Retinal pigment epithelial cell (primary cell): ENCODE measurements around the gene CTAG1A.
"Not testable (repeated sequence)": the region's sequence is repeated elsewhere in the genome, so short reads cannot be mapped to it uniquely, and the experiment has no call there.

Experiments
- DNase-seq: peaks from one replicate; pipeline ENCODE4 v3.0.0-alpha.2; 2010; ENCODE audit warnings: low read depth
- H3K4me3 ChIP-seq: 2 replicates; pipeline ENCODE4 v1.5.1; 2011; ENCODE audit warnings: mild to moderate bottlenecking, low read length, control low read depth, moderate library complexity
- CTCF ChIP-seq: conservative IDR thresholded peaks from 2 replicates; pipeline ENCODE4 v1.5.1; 2011; ENCODE audit warnings: low read depth, low read length, control low read depth, inconsistent platforms

Gene CTAG1A

DNA sequence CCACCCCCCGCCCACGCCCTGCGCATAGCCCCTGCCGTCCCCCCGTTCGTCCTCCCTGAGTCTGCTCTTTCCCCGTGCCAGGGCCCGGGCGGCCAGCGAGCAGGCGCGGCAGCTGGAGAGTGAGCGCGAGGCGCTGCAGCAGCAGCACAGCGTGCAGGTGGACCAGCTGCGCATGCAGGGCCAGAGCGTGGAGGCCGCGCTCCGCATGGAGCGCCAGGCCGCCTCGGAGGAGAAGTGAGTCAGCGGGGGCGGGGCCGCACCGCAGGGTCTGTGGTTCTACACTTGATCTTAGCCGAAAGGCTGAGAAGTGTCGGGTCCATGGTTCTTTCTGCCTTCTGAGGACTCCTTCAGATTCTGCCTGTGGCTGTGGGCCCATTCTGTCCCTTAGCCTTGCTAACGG is 24.6 kb upstream of the CTAG1A start:
- DNase-seq, H3K4me3 ChIP-seq: not testable (repeated sequence)

DNA sequence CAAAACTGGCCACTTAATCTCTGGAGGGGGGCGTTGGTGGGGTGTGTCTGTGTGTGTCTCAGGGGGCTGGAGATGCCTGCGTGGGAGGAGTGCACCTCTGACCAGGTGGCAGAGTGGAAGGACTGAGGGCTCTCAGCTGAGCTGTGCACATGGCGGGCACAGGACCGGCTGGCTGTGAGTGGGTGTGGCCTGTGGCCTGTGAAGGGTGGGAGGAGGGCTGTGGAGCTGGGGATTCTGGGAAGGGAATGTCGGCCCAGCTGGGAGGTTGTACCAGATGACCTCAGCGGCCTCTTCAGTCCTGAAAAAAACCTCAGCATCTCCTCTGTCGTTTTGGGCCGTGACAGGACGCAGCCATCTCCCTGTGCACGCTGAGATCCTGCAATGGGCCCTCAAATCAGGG is 22.6 kb upstream of the CTAG1A start:
- not testable (repeated sequence) for H3K4me3 ChIP-seq, DNase-seq

DNA sequence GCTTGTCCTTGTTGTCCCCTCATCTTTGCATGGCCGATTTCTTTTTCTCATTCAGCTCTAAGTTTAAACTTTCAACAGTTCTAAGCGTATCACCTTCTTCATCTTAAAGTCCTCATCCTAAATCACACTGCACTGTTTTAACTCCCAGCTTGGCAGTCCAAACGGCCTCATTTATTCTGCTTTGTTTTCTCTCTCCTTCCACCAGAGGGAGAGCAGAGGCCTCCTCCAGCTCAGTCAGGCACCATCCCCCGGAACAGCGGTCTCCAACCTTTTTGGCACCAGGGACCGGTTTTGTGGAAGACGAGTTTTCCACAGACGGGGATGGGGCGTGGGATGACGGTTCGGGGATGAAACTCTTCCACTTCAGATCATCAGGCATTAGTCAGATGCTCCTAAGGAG is 14.6 kb upstream of the CTAG1A start:
- H3K4me3 ChIP-seq, DNase-seq: not testable (repeated sequence)

DNA sequence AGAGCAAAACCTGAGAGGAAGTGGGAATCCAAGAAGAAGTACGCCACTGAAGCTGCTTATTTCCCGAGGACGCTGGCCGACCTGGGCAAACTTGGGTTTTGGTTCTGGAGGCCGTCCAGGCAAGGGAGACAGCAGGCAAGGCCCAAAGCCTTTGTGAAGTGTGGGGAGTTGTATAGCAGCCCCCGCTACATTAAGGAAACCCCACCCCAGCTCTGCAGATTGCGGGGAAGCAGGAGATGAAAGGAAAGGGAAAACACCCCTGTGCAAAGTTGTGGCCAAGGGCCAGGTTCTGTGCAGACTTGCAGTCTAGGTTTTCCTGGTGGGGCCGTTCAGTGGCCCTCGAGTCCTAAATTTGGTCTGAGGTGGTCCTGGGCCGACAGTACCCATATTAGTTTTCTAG is 11.9 kb upstream of the CTAG1A start:
- not testable (repeated sequence) for DNase-seq, H3K4me3 ChIP-seq

DNA sequence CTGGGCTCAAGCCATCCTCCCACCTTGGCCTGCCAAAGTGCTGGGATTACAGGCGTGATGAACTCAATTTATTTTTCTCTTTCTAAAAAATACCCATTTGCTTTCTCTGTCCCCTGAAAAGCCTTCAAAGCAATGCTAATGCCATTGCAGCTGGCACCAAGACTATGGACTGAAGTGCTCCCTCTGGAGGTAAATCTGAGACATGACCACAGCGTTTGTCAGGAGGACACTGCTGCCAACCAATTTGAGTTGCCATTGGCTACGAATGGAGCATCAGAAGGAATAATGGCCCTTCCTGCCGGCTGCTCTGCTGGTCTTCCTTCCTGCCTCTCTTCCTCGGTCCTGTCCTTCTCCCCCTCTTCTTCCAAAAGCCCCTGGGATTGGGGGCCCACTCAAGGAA is 9.9 kb upstream of the CTAG1A start:
- DNase-seq, H3K4me3 ChIP-seq: not testable (repeated sequence)

GRCh38 chrX:154582994-154583393 is 1.9 kb upstream of the CTAG1A start:
- DNase-seq, H3K4me3 ChIP-seq: not testable (repeated sequence)

DNA sequence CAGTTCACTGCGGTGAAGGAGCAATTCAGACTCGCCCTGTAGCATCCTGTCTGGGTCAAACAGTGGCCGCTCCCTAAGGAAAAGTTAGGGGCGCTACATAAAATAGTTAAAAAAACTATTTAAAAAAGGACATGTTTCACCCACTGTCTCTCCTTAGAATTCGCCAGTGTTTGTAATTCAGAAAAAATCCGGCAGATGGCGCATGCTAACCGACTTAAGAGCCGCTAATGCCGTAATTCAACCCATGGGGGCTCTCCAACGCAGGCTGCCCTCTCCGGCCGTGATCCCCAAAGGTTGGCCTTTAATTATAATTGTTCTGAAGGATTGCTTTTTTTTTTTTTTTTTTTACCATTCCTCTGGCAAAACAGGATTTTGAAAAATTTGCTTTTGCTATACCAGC is 5.5 kb downstream of the CTAG1A start:
- H3K4me3 ChIP-seq, DNase-seq: not testable (repeated sequence)

DNA sequence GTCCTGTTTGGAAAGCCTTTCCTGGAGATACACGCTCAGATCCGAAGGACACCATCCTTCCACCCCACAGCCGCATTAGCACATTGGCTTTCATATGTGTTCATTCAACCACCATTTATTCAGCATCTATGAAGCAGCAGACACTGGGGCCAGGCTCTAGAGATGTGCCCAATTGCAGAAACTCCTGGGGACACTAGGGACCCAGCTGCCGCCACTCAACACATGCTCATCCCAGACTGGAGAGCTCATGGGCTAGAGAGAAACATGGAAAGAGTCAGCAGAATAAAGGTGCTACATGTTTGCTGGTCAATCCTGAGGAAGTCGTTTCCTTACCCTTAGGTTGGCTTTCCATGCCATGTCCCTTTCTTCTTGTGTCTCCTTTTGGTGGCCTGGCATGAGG is 7.6 kb downstream of the CTAG1A start:
- DNase-seq, result no peak
- no peak overlapping the region for H3K4me3 ChIP-seq
- TF ChIP-seq CTCF, result no peak

DNA sequence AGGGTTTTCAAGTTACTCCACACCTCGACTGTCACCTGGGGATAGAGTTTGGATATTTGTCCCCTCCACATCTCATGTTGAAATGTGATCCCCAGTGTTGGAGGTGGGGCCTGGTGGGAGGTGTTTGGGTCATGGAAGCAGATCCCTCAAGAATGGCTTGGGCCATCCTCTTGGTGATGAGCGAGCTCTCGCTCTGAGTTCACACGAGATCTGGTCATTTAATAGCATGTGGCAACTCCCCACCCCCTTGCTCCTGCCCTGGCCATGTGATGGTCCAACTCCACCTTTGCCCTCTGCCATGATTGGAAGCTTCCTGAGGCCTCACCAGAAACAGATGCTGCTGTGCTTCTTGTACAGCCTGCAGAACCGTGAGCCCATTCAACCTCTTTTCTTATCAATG is 8.3 kb downstream of the CTAG1A start:
- H3K4me3 ChIP-seq, result no peak overlapping the region
- no peak for DNase-seq
- TF ChIP-seq CTCF, result no peak

GRCh38 chrX:154594491-154594890 is 9.6 kb downstream of the CTAG1A start:
- H3K4me3 ChIP-seq, result no peak overlapping the region
- TF ChIP-seq CTCF, result no peak
- no peak for DNase-seq

GRCh38 chrX:154595559-154596249 is 10.8 kb downstream of the CTAG1A start:
- H3K4me3 ChIP-seq, result no peak overlapping the region
- TF ChIP-seq CTCF, result no peak
- no peak for DNase-seq
